ENCODE data around the gene NECTIN1. TPM values are rescaled to one million over a fixed set of nuclear protein-coding genes. Genes with fewer than 3 reads are reported as not detected.

The NECTIN1 gene
- total and polyA plus RNA-seq, 2 of the 4 experiments (the other 2 are of a cell fraction): 2.3 to 4.2 TPM

DNA sequence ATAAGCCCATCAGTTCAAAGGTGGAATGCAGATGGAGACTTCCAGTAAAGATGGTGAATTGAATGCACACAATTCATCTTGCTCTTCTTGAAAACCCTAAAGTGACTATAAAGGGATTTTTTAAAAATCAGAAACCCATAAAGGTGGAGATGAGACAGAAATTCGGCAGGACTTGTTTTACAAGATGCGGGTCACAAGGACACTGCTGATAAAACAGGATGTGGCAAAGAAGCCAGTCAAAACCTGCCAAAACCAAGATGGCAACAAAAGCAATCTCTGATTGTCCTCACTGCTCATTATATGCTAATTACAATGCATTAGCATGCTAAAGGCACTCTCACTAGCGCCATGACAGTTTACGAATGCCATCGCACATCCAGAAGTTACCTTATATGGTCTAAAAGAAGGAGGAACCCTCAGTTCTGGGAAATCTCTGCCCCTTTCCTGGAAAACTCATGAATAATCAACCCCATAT is 137.1 kb downstream of the NECTIN1 start:
- Histone ChIP-seq H2BK5ac (ENCODE audit: low read depth, low read length, poor library complexity, severe bottlenecking) (no peak overlapping the region), H2BK120ac (ENCODE audit: low read depth, low read length) (no peak overlapping the region), H3K14ac (replicated peaks; ENCODE audit: low read depth, low read length) (no peak overlapping the region), H3K56ac (ENCODE audit: extremely low read depth, insufficient read depth, low read length) (no peak overlapping the region), H3K27ac (ENCODE audit: insufficient read depth, low read length) (no peak overlapping the region), H2AK5ac (ENCODE audit: low read depth, low read length) (no peak overlapping the region), H2BK20ac (ENCODE audit: low read depth, low read length) (no peak overlapping the region), H4K91ac (ENCODE audit: insufficient read depth, low read depth, low read length) (no peak overlapping the region), H3K23ac (ENCODE audit: low read depth, low read length) (no peak overlapping the region), H3K36me3 (ENCODE audit: control insufficient read depth, insufficient read depth, low read length) (no peaks in the 10 kb centered on the region), H4K5ac (ENCODE audit: low read depth, low read length) (no peak overlapping the region), H3K79me1 (ENCODE audit: low read depth in 1 of 2, low read length in 2 of 2) (no peaks in the 10 kb centered on the region), H2BK15ac (ENCODE audit: low read depth, low read length) (no peak overlapping the region), H3K4ac (ENCODE audit: low read depth, low read length) (no peak overlapping the region), H2AFZ (replicated peaks; ENCODE audit: low read length, poor library complexity) (no peak overlapping the region), H3K18ac (ENCODE audit: low read depth, low read length) (no peak overlapping the region), H4K20me1 (ENCODE audit: insufficient read depth, low read length) (no peaks in the 10 kb centered on the region), H3K9ac (ENCODE audit: low read depth, low read length) (no peak overlapping the region), H3K27me3 (ENCODE audit: control insufficient read depth, insufficient read depth, low read length) (peaks cover 2% of the 10 kb centered on the region; the same call in 1 of the 2 replicates), H3K4me2 (ENCODE audit: low read depth, low read length) (no peak overlapping the region), H3K4me3 (ENCODE audit: insufficient read depth, low read depth, low read length) (no peak overlapping the region), H3K4me1 (ENCODE audit: control insufficient read depth, insufficient read depth, low read length) (peaks cover 6% of the 10 kb centered on the region), H3K9me3 (ENCODE audit: control insufficient read depth, insufficient read depth, low read length) (peaks cover 6% of the 10 kb centered on the region), H4K8ac (ENCODE audit: low read depth in 2 of 2, low read length in 2 of 2) (no peak overlapping the region), H2AK9ac (replicated peaks; ENCODE audit: low read depth, low read length, poor library complexity) (no peak overlapping the region), H3K9me1 (ENCODE audit: insufficient read depth, low read length) (no peaks in the 10 kb centered on the region; the same call in 1 of the 2 replicates)
- BruUV-seq (replicated peaks): no TSS peak
- WGBS, 2 experiments (ENCODE audit: extremely low coverage in 2 of 2, insufficient read length in 1 of 2): no CpG with 5 or more reads among the region's 5 CpGs
- in situ Hi-C loops (cut with MboI; ENCODE audit: low sequenced_read_pairs) (no loop called here), dilution Hi-C loops (cut with HindIII; ENCODE audit: low sequenced_read_pairs, unreplicated experiment) (no loop called here), intact Hi-C loops (cut with micrococcal nuclease) (no loop called here)
- DNase-seq (no peak), ATAC-seq (ENCODE audit: low read depth) (no peak)
- ChIA-PET POLR2A (ENCODE audit: unreplicated experiment) (no interaction called here), CTCF (no interaction called here)
- TF ChIP-seq, protein P1, sequence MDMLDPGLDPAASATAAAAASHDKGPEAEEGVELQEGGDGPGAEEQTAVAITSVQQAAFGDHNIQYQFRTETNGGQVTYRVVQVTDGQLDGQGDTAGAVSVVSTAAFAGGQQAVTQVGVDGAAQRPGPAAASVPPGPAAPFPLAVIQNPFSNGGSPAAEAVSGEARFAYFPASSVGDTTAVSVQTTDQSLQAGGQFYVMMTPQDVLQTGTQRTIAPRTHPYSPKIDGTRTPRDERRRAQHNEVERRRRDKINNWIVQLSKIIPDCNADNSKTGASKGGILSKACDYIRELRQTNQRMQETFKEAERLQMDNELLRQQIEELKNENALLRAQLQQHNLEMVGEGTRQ (IDR thresholded peaks at IDR 0.05; ENCODE audit: low read depth, low read length): no peak

All from IMR-90 (cell line).